NCI-H510A (cell line): ENCODE results near the gene TSACC.
A peak's percentile ranks its signal among the peaks of the same experiment; 100 is the strongest.

Experiments
- DNase-seq: peaks from one replicate; lab custom pipeline; 2025; lab: John Stamatoyannopoulos, UW

TSACC gene

DNA sequence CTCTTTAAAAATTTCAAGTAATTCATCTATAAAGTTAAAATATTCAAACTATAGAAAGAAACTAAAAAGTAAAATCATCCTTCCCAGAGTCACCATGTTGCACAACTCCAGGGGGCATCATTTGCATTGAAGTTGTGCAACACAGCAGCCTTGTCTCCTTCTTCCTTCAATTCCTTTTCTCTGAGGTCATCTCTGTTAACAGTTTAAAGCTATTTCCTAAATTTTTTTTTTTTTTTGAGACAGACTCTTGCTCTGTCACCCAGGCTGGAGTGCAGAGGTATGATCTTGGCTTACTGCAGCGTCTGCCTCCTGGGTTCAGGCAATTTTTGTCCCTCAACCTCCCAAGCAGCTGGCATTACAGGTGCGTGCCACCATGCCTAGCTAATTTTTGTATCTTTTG, 37.8 kb downstream of the TSACC start:
- no peak for DNase-seq

DNA sequence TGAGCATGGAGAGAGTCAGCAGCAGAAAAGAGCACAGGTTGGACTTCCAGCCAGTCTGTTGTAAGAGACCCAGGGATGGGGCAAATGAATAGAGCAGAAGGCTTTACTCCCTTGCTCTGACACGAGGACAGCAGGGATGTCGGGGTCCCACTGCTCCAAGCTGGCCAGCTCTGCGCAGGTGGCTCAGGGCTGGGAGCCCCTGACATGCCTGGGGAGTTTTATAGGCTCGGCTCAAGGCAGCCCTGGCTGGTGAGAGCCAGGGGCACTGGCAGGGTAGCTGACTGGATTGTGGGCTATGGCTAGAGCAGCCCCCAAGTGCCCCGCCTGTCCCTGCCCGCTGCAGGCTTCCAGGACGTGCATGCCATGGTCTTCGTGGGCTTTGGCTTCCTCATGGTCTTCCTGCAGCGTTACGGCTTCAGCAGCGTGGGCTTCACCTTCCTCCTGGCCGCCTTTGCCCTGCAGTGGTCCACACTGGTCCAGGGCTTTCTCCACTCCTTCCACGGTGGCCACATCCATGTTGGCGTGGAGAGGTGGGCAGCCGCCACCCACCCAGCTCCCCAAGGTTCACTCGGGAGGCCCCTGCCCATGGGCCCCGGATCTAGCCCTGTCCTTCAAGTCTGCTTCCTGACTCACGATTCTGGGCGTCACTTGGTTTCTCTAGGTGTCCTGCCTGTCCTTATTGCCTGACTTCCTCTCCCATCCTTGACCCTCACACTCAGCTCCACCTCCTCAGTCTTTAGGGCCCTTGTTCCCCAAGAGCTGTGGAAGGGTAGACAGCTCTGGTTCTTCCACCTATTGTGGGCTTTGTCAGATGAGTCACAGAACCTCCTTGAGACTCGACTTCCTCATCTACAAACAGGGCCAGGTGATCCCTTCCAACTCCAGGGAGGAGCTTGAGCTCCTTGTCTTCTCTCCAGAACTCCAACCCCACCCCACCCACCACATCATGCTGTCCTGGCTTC, 38.9 kb downstream of the TSACC start:
- no peak for DNase-seq

DNA sequence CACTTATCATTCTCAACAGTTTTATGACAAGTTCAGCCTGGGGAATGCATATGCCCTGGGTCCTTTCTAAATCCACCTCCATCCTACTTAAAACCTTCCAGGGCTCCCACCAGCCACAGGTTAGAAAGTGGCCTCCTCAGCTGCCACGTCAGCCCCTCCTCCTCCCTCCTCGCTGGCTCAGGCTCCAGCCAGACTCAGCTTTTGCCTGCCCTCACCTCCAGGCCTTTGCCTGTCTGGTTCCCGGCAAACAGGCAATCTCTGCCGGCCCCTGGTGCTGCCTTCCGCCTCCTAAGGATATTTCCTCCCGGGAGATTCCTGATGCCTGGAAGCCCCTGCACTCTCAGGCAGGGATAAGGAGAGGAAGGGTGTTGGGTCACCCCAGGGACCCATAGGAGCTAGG, 40.2 kb downstream of the TSACC start:
- DNase-seq: no peak

DNA sequence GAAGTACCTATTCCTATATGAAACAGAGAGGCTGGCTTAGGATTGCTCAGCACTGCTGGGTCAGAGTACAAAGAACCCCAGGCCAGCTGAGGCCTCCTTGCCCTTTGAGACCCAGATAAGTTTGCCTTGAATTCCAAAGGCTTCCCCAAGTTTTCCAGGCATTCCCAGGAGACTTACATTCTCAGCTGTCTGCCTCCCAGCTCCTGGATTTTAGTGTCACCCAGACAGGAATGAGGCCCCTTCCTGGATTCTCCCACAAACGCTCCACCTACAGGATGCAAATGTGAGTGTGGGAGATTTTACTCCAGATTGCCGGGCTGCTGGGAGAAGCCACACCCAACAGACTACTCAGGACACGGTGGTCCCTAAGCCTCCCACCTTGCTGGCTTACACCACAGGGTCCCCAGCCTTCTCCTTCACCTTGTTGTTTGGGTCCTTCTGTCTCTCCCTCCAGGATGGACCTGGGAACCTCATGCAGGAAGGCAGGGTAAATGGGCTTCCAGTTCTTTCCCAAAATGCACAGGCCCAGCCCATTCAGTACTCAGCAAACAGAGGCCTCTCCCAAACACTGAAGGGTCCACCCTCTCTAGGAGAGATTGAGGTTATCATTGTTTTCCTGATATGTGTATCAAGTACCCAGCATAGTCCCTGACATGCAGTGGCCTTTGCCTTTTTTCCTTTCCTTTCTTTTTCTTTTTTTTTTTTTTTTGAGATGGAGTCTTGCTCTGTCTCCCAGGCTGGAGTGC, 41.3 kb downstream of the TSACC start:
- DNase-seq: no peak

DNA sequence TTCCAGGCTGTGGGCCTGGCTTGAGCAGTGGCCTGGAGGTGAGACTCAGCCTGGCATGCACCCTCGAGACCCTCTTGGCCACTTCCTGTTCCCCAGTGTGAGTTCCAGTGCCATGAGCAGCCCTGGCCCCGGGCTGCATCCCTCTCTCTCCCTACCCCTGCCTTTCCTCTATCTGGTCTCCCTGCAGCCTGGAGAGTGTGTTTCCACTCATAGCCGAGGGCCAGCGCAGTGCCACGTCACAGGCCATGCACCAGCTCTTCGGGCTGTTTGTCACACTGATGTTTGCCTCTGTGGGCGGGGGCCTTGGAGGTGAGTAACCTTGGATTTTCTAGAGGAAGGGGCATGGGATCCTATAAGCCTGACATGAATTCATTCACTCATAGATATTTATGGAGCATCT, 44.2 kb downstream of the TSACC start:
- DNase-seq: no peak

DNA sequence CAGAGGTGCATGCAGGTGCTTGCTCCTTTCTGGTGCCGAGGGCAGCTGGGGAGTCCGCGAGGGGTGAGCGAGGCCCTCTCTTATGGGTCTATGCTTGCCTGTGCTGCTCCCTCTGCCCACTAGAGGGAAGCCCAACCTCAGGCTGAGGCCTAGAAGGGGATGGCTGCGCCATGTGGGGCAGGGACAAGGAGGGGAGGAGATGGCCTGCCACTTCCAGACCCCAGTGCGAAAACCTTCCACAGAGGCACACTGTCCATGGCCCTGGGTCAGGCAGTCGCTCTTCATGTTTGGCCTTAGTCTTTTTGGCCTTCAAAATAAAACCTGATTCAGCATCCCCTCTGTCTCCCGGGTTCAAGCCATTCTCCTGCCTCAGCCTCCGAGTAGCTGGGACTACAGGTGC, 44.7 kb downstream of the TSACC start:
- DNase-seq: peak; percentile 72

DNA sequence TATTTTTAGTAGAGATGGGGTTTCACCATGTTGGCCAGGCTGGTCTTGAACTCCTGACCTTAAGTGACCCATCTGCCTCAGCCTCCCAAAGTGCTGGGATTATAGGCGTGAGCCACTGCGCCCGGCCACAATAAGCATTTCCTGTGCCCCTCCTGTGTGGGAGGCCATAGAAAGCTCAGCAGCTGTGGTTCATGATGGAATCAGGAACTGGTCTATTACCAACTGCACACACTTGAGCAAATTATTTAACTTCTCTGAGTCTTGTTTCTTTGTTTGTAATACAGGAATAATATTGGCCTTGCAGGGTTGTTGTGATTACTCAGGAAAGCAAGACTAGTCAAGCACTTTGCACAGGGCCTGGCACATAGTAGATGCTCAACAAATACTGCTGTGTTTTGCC, 45.7 kb downstream of the TSACC start:
- no peak for DNase-seq

DNA sequence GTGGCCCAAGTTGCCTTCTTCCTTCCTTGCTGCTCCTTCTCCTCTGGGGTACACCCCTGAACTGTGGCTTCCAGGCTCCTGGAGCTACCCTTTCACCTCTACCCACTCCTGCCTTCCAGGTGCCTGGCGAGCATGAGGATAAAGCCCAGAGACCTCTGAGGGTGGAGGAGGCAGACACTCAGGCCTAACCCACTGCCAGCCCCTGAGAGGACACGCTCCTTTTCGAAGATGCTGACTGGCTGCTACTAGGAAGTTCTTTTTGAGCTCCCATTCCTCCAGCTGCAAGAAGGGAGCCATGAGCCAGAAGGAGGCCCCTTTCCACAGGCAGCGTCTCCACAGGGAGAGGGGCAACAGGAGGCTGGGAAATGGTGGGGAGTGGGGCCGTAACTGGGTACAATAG, 46.3 kb downstream of the TSACC start:
- no peak for DNase-seq

DNA sequence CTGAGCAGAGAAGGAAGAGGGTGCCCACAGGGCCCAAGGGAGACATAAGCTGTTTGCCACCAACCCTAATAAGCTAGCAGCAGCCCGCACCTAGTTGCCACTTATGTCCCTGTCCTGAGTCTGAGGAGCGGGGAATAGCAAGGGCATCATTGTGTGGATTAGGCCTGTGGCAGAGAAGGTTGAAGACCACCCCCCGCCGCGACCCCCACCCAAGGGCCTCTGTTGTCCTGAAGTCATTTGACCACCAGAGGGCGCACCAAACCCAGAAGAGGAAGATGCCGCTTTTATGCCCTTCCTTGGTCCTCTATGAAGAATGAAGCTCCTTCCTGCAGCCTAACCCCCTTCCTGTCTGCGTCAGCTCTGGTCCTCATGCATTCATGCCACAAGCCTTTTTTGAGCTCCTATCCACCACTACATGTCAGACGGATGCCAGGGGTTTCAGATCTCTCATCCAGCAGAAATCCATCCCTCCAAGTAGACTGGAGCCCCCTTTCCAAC, 47.3 kb downstream of the TSACC start:
- DNase-seq: peak; percentile 43

DNA sequence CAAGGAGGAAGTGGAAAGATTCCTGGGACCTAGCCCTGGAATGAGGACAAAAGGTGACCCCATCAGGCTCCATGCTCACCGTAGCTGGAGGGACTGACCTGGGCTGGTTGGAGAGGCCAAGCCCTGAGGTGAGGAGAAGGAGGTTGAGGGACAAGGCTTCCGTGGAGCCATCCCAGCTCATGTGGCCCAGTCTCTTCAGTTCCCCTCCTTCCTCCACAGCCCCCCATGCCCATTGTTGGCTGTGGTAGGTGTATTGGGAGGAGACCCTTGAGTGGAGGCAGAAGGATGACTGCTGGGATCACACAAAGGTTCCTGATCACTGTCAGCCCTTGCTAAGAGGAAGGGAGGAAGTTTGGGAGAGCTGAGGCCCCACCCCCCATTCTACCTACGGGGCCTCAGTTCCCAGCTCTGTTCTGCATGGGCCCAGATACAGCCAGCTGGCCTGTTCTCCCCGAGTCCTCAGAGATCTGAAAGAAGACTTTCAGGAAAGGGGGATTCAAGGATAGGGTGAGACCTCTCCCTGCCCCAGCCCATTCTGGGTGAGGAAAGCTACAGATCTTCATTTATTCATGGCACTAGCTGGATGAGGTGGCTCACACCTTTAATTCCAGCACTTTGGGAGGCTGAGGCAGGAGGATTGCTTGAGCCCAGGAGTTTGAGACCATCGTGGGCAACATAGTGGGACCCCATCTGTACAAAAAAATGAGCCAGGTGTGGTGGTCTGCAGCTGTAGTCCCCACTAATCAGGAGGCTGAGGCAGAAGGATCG, 48.0 kb downstream of the TSACC start:
- DNase-seq: no peak

DNA sequence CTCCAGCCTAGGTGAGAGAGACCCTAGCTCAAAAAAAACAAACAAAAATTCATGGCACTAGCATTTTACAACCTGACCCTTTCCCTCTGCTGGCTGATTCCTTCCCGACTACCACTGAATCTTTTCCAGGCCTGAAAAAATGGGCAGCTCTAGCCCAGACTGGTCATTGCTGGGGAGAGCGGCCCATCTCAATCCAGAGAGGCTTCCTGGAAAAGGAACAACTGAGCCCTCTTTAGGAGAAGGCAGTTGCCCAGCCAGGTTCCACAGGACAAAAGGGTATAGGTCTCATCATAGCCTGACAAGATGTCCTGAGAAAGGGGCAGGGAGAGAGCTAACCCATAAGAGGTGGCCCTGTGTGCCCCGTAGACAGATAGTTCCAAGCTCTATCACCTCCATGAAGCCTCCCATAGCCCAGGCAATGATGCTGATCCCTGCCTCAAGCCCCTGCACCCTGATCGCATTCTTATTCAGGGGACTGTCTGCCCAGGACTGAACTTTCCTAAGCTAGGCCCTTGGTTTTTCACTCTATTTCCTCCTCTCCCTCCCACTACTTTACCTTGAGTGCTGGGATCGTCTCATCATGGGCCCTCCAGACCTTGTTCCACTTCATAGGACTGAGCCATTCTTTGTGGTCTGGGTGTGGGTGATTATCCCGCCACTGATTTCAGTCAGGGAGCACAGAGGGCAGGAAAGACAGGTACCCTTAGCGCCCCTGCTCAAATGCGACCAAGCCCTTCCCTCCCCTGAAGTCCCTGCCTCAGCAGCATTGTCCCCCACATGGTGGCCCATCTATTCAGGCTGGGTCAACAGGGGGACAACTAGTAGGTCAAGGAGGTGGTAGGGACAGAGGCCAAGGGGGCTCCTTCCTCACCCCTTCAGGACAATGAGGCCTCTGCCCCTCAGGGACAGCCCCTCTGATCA, 48.9 kb downstream of the TSACC start:
- DNase-seq: no peak

DNA sequence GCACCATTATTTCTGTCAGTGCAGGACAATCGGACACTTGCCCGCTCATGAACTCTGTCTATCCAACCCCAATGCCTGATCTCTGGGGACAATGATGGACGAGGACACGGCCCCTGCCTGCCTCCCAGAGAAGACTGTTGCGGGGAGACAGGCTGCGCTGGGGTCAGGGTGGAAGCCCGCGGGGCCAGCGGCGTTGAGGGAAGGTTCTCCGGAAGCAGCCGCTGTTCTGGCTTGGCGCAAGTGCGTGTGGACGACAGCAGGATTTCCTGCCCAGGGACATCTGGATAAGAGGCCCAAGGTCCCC, 49.5 kb downstream of the TSACC start:
- DNase-seq: no peak

DNA sequence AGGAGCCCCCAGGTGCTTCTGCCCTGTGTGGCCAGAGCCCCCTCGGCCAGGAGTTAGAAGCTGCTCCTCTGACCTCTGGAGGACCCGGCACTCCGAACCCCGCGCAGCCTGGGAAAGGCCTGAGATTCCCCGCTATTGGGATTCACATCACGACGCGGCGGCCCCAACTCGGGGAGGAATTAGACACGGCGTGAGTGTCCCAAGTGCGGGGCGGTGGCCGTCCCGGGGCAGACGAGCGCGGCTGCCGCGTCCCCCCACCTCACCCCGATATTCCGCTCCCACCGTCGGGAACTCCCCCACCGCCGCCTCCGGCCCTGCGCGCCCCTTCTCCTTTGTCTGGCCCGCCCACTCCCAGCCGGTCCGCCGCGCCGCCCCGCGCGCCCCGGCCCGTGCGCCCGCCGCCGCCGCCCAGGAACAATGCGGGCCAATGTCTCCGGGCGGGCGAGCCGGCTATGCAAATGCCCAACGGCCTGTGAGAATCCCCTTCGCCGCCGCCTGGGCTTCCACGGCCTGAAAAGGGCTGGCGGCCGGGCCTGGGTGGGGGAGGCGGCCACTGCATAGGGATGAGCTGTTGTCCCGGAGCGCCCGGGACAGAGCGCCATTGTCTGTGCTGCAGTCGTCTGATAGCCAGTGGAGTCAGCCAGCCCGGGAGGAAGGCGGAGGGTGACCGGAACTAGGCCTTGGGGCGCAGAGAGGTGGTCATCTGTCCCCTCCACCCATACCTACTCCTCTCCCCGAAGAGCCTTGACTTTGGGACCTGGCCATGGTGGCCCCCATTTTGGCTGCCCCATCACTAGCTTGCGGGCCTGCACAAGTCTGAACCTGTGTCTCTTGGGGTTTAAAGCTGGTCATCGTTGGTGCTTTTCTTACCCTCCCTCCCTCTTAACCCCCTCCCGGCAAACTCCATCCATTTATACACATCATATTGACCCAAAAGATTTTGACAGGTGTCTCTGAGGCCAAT, 50.1 kb downstream of the TSACC start:
- DNase-seq: no peak

DNA sequence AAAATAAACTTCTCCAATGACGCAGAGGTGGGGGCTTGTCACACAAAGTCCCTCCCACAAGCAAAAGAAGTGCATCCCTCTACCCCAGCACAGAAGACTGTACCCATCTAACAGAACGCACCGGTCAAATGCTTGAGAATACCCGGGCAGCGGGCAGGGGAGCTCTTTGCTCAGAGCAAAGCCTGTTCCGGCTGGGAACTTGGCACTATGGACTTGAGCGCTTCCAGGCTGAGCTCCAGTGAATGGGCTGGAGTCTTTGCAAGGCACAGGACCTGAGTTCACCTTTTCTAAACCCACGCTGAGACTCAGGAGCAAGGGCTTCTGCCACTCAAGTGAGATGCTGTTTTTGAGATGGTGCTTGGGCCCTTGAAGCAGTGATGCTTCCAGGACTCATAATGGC, 51.0 kb downstream of the TSACC start:
- no peak for DNase-seq

DNA sequence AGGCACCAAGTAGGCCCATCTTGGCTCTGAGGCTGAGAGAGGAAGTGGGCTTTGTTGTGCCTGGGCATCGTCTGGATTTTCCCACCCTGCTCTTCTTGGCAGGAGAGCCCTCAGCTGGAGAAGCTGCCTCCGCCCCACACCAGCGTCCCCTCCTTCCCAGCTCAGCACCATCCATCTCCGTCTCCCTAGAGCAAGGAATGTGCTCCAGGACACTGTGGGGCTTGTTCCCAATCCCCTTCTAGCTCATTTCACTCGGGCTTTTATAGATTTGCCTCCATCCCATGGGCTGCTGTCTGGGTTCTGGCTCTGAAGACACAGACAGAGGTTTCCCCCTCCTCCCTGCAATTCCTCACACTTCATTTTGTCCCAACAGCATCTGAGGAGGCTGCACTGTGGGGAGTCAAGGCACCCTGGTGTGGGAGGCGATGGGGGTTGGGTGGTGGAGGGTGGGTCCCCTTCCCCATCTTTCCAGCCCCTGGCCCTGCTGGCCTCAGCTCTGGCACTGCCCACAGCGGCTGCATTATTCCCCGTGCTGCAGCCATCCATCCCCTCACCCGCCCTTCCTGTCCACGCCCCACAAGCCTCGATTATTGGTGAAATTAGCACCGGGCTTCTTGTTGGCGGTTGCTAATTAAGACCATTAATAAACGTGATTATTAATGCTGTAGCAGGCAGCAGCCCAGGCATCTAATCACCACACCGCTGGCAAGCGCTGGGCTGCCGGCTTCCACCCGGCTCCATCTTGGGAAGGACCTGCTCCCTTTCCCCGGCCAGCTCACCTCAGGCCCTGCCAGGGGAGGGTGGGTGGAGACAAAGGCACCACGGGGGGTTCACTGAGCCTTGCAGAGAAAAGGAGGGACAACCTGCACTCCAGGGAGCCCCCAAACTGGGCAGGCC, 52.4 kb downstream of the TSACC start:
- no peak for DNase-seq

DNA sequence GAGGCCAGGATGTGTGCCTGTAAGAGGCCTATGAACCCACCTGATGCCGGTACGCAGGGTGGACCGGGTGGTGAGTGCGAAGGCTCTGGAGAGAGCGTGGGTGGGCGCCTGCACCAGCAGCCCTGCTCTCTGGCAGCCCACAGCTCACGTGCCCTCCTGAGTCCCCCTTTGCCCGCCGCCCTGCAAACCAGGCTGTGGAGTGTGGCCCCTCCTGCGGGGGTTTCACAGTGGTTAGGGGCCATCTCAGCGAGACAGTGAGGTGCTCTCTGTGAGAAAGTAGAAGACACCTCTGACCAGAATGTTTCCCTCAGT, 53.0 kb downstream of the TSACC start:
- DNase-seq: no peak

DNA sequence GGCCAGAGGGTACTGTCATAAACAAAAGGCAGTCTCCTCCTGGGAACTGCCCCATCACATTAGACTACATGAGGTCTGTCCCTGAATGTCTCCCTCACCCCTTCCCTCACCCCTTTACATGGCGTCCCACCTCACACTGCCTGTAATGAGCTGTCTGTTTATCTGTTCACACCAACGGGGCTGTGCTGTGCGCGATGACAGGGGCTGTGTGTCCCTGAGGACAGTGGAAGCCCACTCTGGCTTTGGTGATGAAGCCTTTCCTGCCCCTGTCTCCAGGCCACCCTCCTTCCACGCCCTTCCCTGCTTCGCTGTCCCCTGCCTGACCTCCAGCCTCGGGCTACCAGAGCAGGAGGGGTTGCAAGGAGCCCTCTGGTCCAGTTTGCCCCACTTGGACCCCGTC, 53.4 kb downstream of the TSACC start:
- no peak for DNase-seq

DNA sequence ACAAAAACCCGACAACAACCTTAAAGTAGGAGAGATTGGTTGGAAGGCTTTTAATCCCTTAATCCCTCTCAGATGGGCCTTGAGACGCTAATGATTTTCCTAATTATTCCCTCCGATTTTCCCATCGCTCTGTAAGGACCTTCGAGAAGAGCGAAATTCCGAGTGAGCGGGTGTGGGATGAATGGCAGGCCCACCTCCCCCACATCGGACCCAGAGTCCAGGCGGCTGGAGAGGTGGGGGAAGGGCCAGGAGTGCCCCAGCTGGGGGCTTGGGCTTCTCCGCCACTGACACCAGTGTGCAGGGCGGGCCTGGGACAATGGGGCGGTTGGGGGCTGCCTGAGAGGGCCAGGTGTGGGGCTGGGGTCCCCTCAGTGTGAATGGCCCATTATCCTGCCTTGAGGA, 54.1 kb downstream of the TSACC start:
- no peak for DNase-seq

DNA sequence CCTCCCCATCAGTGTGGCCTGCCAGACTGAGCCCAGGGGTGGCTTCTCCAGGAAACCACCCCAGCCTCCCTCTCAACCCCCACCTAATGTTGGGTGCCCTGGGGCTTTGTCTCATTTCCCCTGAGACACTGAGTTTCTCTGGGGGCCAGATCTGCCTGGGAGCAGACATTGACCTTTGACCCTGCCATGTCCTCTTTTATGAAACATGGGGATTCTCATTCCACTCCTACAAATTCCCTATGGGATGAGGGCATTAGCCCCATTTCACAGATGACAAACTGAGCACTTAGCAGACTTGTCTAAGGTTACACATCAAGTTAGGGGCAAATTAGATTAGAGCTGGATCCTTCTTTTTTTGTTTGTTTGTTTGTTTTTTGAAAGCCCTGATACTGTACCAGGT, 54.8 kb downstream of the TSACC start:
- no peak for DNase-seq
